ENCODE data around the gene CEBPB.

The CEBPB gene

DNA sequence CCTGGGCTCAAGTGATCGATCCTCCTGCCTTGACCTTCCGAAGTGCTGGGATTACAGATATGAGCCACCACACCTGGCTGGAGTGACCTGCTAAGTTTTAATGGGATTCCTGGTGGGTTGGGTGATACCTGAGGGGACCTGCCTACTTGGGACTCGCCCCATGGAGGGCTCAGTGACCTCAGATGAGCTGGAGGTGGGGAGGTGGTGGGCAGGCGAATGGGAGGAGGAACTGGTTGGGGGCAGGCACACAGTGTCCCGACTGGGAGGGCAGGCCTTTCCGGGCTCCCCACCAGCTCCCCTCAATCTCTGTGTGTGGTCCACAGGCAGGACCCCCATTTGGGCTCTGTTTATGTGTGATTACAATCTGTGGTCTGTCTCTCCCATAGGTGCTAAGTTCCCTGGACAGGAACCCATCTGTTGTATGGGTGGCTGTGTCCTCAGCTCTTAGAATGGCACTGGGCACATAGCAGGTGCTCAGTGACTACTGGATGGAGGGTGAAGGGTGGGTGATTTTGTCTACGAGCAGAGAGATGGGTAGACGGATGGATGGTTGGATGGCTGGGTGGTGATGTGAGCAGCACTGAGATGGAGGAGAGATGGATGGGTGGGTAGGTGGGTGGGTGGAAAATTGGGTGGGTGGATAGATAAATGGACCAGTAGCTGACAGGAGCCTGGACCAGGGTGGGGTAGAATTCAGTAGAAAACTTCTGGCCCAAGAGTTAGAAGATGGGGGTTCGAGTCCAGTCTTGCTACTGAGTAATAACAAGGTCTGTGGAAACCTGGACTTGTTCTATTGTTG, 23.8 kb downstream of the CEBPB start:
- no peak for FAIRE-seq

DNA sequence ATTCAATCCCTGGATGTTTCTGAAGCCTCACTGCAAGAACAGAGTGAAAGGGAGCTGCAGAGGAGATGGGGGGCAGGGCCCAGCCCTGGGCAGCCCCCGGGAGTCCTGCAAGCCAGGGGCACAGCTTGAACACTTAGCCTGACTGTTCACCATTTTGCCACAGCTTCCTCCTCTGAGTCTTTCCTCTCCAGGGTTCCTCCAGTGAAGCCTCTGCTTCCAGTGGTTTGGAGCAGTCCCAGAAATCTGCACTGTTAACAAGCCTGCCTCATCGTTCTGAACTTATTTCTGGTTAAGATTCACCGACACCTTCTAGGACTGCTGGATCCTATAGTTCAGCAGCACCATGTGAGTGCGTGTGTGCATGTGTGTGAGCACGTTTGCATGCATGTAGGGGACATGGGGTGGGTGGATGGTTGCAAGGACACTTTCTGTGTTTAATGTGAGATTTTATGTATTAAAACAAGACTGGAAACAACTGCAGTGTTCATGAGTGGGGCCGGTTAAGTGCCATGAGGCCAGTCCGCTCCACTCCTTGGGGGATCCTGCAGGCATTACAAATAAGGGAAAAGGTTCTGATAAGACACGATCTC, 24.6 kb downstream of the CEBPB start:
- FAIRE-seq: no peak

DNA sequence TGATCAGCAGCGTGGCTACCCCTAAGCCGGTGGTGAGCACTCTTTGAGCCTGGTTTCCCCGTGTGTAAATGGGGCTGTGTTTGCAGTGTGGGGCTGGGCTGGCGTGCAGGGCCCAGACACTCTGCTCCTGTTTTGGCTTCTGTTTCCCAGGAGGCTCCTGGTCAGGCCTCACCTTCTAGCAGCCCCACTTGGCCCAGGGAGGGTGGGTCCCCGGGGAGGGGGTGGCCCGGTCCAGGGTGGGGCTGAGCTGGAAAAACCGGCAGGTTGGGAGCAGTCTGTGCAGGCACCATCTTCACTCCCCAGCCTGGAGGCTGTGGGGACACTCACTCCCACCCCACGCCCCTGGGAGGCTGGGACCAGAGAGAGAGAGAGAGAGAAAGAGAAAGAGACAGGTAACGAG, 25.3 kb downstream of the CEBPB start:
- FAIRE-seq: no peak

DNA sequence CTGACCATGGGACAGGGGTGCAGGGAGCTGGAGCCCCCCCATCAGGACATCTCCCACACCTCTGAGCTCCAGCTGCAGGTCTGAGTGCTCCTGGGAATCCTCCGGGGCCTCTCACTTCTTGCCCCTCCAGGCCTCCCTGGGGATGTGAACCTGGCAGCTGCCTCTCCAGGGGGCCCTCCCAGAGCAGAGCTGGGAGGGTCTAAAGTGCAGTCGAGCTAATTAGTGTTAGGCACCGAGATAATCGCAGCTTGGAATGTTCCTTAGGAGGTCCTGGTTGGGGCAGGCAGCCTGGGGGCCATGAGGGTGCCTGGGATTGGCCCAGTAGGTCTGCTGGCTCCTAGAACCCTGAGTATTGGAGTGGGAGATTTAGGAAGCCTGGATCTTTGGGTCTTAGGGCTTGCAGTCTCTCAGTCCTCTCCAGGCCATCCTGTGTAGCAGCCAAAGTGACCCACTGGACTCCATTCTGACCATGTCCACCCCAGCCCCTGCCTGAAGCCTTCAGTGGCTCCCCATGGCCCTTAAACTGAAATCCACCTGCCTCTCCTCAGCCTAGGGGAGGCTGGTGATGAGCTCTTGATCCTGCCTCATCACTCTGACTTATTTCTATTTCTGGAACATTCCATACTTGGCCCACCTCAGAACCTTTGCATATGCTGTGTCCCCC, 26.0 kb downstream of the CEBPB start:
- FAIRE-seq: no peak

DNA sequence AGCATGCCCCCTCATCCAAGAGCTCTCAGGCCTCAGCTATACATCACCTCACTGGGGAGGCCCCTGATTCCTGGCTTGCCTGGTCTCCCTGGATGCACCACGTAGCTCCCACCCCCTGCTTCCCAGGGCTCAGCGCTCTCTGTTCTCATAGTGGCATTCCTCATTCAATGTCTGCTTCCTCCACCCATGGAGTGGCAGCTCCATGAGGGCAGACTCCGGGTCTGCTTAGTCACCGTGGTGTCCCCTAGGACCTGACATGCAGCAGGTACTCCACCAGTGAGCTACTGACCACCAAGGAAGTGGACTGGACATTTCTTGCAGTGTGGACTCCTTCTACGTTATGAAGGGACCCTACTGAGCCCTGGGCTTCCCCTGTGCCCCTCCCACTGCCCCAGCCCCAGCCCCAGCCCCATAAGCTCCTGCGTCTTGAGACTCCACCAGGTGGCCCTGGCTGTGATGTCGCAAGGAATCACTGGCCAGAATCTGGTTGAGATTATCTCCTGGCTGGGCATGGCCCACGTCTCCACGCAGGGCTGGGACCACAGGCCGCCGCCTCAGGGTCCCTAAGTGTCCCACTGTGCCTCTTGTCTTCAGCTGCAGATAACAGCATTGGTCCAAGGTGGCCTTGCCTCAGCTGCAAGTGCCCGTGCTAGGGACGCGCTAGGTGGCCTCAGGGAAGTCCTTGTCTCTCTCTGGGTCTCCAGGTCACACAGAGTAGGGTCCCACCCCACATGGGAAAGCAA, 26.7 kb downstream of the CEBPB start:
- no peak for FAIRE-seq

DNA sequence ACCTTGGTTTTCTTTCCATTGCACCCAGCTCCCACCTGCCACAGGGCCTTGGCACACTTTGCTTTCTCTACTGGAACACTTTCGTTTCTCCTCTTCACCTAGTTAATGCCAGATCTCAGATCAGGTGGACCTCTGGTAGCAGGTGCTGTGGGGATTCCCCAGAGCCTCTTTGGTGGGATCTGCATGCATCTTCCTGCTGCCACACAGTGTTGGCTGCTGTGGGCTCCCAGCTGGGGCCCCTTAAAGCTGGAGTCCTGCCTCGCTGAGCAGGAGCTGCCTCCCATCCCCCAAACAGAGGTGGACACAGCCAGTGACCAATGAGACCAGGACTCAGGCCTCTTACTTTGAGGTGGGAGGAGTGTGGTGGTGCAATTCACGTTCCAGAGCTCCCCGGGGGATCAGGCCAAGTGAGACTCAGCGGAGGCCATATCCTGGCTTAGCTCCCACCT, 28.4 kb downstream of the CEBPB start:
- FAIRE-seq: no peak

DNA sequence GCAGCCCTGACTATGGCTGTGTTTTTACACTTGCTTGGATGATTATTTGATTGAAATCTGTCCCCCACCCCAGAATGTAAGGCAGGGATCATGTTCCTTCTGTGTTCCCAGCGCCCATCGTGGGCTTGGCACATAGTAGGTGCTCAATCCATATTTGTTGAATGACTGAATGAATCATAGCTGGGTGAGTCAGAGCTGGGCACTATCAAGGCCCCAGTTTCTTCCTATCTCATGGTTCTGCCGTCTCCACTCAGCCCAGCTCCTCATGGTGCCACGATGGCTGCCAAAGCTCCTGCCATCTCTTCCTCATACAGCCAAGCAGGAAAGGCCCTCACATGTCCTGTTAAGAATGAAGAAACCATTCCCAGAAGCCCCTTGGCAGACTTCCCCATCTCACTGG, 29.0 kb downstream of the CEBPB start:
- no peak for FAIRE-seq

DNA sequence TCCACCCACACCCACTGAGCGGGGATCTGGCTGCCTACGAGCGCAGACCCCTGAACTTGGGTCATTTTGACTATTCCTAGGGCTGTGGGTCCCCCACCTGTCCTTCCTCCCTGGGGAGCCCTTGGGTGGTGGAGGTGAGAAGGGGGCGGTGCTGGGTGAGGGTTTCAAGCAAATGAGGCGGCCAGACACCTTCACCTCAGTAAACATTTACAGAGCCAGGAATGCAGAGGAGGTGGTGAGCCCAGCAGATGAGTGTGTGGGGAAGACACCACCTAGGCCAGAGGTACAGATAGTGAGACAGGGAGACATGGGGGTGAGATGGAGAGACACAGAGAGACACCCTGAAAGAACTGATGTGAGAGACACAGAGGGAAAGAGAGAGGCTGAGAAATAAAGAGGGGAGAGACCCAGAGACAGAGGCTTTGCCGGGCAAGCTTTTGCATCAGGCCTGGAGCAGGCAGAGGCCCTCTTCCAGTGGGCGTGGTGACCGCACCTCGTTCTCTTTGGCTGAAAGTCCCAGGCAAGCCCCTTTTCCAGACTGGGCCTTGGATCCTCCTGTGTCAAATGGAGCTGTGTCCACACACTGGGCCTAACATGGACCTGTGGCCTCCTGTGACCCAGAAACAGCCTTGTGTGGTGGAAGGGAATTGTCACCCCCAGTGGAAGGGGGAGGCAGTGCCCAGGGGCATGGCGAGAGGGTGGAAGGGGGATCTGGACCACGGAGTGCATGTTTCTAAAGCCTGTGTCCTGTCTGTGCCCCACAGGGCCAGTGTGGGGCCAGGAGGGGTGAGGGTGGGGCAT, 29.7 kb downstream of the CEBPB start:
- FAIRE-seq: no peak

DNA sequence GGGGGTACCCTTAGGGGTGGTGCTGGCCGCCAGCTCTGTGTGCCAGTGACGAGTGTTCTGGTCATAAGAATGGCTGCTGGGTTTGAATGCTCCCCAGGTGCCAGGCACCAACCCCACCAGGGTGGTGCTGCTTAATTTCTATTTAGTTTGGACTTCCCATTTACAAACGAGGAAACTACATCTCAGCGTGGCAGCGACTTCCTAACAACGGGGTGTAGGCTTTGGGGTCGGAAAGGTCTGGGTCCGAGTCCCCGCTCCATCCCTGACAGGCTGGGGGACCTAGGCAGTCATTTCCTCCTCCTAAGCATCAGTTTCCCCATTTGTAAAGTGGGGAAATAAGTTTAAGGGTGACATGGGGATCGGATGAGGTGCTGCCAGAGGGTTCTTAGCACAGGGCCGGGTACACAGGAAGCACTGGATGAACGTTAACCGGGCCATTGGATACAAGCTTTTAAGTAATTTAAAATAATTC, 30.3 kb downstream of the CEBPB start:
- FAIRE-seq: no peak

DNA sequence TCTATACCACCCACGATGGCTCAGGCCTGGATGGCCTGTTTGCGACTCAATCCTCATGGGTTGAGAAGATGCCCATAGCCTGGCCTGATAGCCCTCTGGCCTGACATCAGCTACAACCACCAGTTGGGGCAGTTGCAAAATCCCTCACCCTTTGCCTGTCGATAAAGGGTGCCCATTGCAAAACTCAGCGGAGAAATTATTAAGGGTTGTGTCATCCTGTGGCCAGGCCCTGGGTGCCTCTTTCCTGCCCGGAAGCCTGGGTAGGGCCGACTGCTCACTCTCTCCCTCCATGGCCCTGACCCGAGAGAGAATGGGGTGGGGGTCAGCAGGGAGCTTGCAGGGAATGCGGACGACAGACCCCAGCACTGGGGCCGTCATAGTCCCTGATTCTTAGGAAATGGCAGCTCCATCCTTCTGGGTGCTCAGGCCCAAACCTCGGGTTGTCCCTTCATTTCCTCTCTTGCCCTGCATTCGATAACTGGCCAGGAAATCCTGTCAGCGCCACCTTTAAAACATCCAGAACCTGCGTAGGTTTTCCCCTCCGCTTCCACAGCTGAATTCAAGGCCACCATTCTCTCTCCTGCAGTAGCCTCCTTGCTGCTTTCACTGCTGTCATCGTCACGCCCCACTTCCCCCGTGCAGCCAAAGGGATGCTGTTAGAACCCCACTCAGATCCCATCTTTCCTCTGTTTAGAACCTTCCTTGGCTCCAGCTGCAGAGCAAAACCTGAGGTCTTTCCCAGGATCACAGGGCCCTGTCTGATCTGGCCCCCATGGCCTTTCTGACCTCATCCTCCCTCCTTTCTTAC, 31.1 kb downstream of the CEBPB start:
- no peak for FAIRE-seq

DNA sequence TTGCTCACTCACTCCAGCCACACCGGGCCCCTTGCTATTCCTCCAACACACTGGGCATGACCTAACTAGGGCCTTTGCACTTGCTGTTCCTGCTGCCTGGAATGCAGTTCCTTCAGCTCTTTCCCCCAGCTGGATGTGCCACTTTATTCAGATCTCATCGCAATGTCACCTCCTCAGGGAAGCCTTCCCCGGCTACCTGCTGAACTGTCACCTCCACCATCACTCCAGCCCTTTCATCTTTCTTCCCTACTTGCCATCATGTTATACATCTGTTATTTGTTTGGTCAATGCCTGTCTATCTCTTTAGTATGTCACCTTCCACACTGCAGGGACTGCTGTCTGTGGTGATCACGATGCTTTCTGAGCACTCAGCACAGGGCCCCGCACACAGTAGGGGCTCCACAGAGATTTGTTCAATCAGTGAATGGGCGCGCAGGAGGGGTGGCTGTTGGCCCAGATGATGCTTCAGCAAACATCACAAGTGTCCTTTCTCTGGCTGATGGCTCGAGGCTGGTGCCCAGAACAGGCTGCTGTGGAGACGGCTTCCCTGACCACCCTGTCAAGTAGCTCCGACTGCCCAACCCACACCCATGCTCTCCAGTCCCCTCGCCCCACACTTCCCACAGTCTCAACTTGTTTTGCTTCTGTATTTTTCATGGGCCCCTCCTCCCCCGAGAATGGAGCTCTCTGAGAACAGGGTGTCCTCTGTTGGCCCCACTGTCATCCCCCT, 31.8 kb downstream of the CEBPB start:
- no peak for FAIRE-seq

DNA sequence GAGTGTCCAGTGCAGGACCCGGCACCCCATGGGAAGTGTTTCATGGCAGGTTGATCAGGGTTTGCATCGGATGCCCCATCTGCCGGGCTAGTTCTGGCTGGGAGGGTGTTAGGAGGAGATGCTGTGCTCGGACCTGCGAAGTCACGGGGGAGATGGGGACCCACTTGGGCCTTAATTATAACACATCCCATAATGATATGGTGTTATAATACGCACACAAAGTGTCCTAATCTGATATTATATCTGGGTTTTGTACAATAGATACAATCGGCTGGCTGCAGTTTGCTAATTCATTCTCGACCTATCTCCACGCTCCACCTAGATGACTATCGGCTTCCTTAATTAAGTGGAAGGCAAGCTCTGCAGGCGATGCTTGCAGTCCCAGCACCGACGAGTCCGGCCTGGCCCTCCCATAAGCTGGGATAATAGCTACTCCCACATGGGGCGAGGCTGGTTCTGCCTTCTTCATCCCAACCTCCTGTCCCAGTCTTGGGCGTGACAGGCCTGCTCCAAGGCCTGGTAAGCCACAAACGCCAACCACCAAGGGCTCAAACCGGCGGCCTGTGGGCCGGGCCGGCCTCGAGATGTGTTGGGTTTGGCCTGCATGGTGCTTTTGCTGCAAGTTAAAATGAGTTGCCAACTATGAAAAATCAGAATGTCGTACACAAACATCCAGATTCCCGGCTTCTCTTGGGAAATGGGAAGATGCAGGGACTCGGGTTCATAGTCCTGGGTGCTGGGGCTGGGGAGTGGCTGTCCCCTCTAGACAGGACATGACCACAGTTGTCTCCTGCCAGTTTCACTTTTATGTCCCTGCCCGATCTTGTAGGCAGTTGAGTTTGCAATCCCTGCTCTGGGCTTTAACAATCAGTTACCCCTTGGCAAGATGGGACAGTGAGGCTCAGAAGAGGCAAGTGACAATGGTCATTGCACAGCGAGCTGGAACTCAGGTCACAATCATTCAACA, 32.7 kb downstream of the CEBPB start:
- no peak for FAIRE-seq

DNA sequence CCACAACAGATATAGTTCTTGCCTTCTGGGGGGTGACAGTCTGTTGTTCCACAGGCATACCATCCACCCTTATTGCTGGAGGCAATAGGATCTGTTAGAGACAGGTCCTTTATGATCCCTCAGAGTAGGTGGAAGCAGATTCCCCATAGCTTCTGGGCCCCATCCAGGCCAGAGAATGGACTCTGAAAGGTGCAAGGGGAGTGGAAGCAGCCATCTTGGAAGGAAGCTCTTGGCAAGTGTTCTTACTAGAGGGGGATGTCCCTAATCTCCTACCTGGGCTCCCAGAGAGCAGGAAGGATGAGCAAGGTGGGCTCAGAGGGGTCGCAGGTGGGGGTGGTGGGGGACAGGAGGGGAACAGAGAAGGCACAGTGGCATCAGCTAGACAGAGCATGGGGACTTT, 33.4 kb downstream of the CEBPB start:
- no peak for FAIRE-seq

DNA sequence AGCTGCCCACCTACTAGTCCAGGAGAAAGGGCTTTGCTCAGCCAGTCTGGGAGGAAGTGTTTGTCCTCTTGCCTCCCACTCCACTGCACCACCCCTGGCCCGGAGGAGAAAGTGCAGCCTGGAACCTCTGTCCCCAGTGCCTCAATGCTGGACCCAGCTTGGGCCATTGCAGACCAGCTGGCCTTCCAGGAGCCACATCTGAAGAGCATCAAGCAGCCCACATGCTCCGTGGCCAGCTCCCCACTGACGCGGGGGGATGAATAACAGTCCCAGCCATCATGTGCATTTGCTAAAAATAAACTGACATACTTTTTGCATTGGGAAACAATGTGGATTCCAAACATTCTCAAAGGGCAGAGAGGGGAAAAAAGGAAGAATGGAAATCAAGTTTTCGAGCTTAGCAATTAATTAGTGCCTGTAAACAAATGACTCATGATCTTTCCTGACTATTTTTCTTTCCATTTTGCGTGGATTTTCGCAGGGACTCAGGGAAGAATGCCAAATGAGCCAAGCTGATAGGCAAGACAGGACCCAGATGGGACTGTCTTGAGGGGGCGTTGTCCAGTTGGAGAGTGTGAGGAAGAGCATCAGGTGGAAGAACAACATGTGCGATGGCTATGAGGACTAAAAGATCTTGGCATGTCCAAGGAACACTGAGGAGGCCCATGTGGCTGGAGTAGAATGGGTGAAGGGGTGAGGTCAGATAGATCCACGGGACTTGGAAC, 34.1 kb downstream of the CEBPB start:
- no peak for FAIRE-seq

DNA sequence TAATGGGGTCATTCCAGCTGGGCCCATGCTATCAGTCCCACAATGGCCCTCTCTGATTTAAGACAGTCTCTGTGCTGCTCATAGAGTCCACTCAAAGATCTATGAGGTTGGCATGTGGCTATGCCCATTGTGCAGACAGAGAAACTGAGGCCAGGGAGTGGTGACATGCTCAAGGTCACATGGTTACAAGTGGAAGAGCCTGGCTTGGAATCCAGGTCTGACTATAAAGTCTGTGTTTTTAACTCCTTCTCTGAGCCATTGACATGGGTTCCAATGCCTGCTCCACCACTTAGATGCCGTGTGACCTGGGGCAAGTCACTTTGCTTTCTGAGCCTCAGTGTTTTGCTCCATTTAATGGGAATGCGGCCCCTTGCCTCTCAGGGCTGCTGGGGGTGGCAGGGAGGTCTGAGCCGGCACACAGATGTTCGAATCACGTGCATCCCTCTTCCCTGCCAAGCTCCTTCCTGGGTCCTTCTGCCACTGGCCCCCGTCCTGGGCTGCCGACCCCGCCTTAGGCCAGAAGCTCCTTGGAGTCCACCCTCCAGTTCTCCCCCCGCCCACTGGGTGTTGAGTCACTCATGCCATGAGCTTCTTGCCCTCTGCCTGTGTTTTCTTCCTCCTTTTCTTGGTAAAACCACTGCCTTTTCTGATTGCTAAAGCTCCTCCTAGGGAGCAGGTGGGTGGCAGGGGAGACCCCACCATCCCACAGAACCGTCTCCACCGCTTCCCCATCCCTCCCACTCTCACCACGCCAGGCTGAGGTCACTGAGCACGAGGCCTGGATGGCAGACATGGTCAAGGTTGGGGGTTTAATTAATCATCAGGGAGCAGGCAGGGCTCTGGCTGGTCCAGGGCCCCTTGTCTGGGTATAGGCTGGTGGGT, 35.7 kb downstream of the CEBPB start:
- FAIRE-seq: no peak

DNA sequence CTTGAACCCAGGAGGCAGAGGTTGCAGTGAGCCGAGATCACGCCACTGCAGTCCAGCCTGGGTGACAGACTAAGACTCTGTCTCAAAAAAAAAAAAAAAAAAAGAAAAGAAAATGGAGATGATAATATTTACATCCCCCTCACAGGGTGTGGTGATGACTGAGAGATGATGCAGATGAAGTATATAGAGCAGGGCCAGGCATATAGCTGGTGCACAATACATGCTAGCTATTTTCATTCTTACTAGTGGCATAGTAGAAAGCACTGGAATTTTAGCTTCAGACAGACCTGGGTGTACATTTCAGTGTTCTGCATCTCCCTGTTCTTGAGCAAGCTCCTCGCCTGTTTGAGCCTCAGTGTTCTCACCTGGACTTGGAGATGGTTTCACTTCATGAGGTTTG, 36.9 kb downstream of the CEBPB start:
- FAIRE-seq: no peak

DNA sequence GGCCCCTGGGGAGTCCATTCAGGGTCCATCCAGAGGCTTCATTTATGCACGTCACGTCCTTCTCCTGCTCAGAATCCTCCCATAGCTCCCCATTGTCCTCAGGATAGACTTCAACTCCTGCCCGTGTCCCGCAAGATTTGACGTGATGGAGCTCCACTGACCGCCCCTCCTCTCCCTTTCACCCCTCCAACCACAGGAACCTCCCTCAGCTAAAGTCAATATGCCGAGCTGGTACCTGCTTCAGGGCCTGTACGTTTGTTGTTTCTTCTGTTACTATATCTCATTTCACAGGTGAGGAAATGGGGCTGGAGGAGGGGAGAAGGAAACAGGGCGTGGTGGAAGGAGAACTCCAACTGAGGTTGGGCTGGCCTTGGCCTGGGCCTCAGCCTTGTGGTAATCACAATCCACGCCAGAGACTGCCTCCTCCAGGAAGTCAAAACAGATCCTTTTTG, 38.6 kb downstream of the CEBPB start:
- no peak for FAIRE-seq

DNA sequence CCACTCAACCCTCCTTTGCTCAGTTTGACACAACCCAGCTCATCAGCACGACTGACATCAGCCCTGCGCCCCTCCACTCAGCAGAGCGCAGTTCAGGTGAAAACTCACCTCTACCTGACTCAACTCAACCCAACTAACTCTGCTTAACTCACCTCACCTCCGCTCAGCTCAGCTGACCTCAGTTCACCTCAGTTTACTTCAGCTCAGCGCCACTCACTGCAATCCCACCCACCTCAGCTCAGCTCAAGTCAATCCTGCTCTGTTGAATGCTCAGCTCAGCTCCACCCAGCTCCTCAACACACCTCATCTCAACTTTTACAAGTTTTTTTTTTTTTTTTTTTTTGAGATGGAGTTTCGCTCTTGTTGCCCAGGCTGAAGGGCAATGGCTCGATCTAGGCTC, 39.6 kb downstream of the CEBPB start:
- FAIRE-seq: no peak
